ENCODE data around the gene FHAD1. TPM values are rescaled to one million over a fixed set of nuclear protein-coding genes. Genes with fewer than 3 reads are reported as not detected.

Gene FHAD1
- total and polyA plus RNA-seq, 2 donors (not counting 3 experiments of a cell fraction or from before 2014, with no cell fraction given), result 0.04 to 0.69 TPM

DNA sequence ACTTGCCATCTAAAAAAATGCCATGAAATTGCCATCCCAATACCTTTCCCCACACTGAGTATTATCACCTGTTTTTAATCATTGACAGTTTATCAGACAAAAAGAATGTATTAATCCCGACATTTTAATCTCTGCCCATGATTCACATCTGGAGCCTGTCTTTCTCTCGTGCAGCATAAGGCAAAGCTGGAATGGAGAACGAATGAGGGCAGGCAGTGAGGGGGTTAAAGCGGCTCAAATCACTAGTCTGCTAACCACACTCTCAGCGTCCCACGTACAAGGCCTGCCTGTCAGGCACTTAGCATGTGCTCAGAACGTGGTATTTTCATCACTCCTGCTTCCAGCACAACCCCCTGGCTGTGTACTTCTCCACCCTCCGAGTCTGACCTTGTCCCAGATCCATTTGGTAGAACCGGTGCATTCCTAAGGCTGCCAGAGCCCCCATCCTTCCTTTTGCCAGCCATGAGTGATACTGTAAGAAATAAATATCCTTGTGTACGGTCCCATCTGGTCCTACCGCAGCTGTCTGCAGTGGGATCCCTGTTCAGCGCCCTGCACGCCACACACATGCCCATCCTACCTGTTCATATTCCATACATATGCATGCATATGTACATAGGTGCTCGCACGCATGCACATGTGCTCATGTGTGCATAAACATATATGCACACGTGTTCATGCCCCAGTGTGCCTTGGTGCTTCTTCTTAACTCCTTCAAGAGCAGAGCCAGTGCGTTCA lies 34.6 kb upstream of the FHAD1 start:
- Histone ChIP-seq H3K9me1 (replicated peaks; ENCODE audit: control insufficient read depth, extremely low read depth, insufficient read depth, low read length) (no peaks in the 10 kb centered on the region), H2AFZ (ENCODE audit: low read depth, low read length) (no peak overlapping the region), H3K4me1 (ENCODE audit: control insufficient read depth, extremely low read depth, insufficient read depth, low read length) (peaks cover 3% of the 10 kb centered on the region), H4K20me1 (replicated peaks; ENCODE audit: control insufficient read depth, extremely low read depth, insufficient read depth, low read length) (no peaks in the 10 kb centered on the region), H3K4me3 (replicated peaks in 1 of 3; ENCODE audit: insufficient read depth in 1 of 3, low read depth in 1 of 3, low read length in 3 of 3) (no peak overlapping the region), H3K36me3 (ENCODE audit: control insufficient read depth in 2 of 2, extremely low read depth in 1 of 2, insufficient read depth in 2 of 2, low read length in 2 of 2) (peaks cover 0 to 3% of the 10 kb centered on the region in 2 experiments), H3K4me2 (ENCODE audit: insufficient read depth, low read length) (no peak overlapping the region), H3K27me3 (ENCODE audit: control insufficient read depth in 2 of 2, insufficient read depth in 2 of 2, low read length in 2 of 2) (no peaks in the 10 kb centered on the region), H3K79me2 (ENCODE audit: control insufficient read depth, insufficient read depth, low read length) (no peaks in the 10 kb centered on the region), H3K27ac (ENCODE audit: insufficient read depth, low read depth, low read length) (no peak overlapping the region), H3K9me3 (replicated peaks; ENCODE audit: control insufficient read depth, insufficient read depth, low read length) (no peaks in the 10 kb centered on the region), H3K9ac (replicated peaks; ENCODE audit: extremely low read depth, insufficient read depth, low read length) (no peak overlapping the region)
- CTCF ChIA-PET, result interaction anchor here (1.0 to 1.2 kb wide), 2 partner anchors 16 to 60 kb away, joined by 3 to 4 read pairs; no protein-coding TSS in a partner anchor
- no TSS peak for BruUV-seq (replicated peaks)
- intact Hi-C loops (cut with micrococcal nuclease), result no loop called here
- POLR2A ChIA-PET, result no interaction called here
- DNase-seq (ENCODE audit: low read depth, low spot score) (no peak), FAIRE-seq (no peak)
- TF ChIP-seq POLR2AphosphoS5 (IDR thresholded peaks at IDR 0.05; ENCODE audit: insufficient read depth, low read depth, low read length) (no peak), GATA2 (IDR thresholded peaks at IDR 0.05; ENCODE audit: insufficient read depth, insufficient read length, low read depth, low read length) (no peak), CTCF (IDR thresholded peaks at IDR 0.05; ENCODE audit: extremely low read depth in 1 of 2, insufficient read depth in 1 of 2, low read depth in 1 of 2, low read length in 2 of 2) (no peak), POLR2A (IDR thresholded peaks at IDR 0.05; ENCODE audit: low read depth, low read length) (no peak), FOS (IDR thresholded peaks at IDR 0.05; ENCODE audit: borderline replicate concordance, insufficient read depth, low read length) (no peak), JUN (IDR thresholded peaks at IDR 0.05; ENCODE audit: borderline replicate concordance, insufficient read depth, insufficient read length, low read depth) (no peak), MYC (IDR thresholded peaks at IDR 0.05; ENCODE audit: low read depth, low read length) (no peak), EZH2 (IDR thresholded peaks at IDR 0.05; ENCODE audit: borderline replicate concordance, low read depth, low read length, severe bottlenecking) (no peak)
- TF ChIP-seq, protein P1, sequence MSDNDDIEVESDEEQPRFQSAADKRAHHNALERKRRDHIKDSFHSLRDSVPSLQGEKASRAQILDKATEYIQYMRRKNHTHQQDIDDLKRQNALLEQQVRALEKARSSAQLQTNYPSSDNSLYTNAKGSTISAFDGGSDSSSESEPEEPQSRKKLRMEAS (IDR thresholded peaks at IDR 0.05; ENCODE audit: insufficient read depth, insufficient read length), result no peak
- dilution Hi-C loops (cut with MboI; ENCODE audit: extremely low pct_ligation_motif_present, low sequenced_read_pairs), result no loop called here

All from endothelial cell of umbilical vein (primary cell).